GM12878 (cell line): ENCODE measurements around the gene THY1. TPM values are rescaled to one million over a fixed set of nuclear protein-coding genes. Genes with fewer than 3 reads are reported as not detected.
"Not testable (repeated sequence)": the region's sequence is repeated elsewhere in the genome, so short reads cannot be mapped to it uniquely, and the experiment has no call there.

Experiments
- ATAC-seq: fragments of 200-7000 bp; cut with Tn5 transposase; 3 replicates; pipeline ENCODE4 v1.9.1; 2020; ENCODE audit warnings: mild to moderate bottlenecking, moderate library complexity
- BruUV-seq: library from RNA; stranded (reverse); fragments of 400-500 nt; replicated peaks from 2 replicates; lab custom pipeline; 2021; lab: Mats Ljungman, UMichigan
- CTCF ChIA-PET: fragments of 300-600 bp; sonication (Branson Sonifier 250); formaldehyde crosslinking; extraction: SDS; loops from one replicate; lab custom pipeline; 2021; ENCODE audit warnings: inconsistent platforms; lab: Yijun Ruan, JAX
- POLR2A ChIA-PET: fragments of 350-600 bp; formaldehyde crosslinking; extraction: SDS; loops from one replicate; lab custom pipeline; 2021; ENCODE audit warnings: inconsistent platforms; lab: Charles Lee
- RAD21 ChIA-PET: fragments of 300-600 bp; sonication (Branson Sonifier 250); formaldehyde crosslinking; loops from one replicate; lab custom pipeline; 2023; ENCODE audit warnings: antibody characterized with exemption; ENCODE audit not compliant: unreplicated experiment; lab: Charles Lee
- SMC1A ChIA-PET: fragments of 300-600 bp; sonication (Branson Sonifier 250); formaldehyde crosslinking; loops from one replicate; lab custom pipeline; 2023; ENCODE audit not compliant: unreplicated experiment, uncharacterized antibody; lab: Charles Lee
- DNase-seq: peaks from one replicate; pipeline ENCODE4 v3.0.0-alpha.2; 2011; ENCODE audit warnings: low read depth, low spot score
- FAIRE-seq: peaks from 3 replicates; lab custom pipeline; 2011; peaks lifted over from hg19 to GRCh38; lab: Jason Lieb, UNC
- H2AFZ ChIP-seq: 2 replicates; pipeline ENCODE4 v1.6.0; 2011; ENCODE audit warnings: low read depth, low read length, control low read depth; ENCODE audit not compliant: control insufficient read depth
- H3K27ac ChIP-seq: 2 replicates; pipeline ENCODE4 v1.5.1; 2011; ENCODE audit warnings: control low read depth; ENCODE audit not compliant: control insufficient read depth, insufficient read depth
- H3K27me3 ChIP-seq, 2 experiments: replicated peaks in 1 of 2; 2 replicates each; pipeline versions ENCODE4 v1.6.0 to v1.6.1; 2011; ENCODE audit warnings: low read length in 1 of 2; ENCODE audit not compliant: control insufficient read depth in 2 of 2, insufficient read depth in 2 of 2
- H3K36me3 ChIP-seq, 2 experiments: 2 replicates each; pipeline ENCODE4 v1.5.1; 2011; ENCODE audit warnings: low read length in 1 of 2; ENCODE audit not compliant: control insufficient read depth in 2 of 2, insufficient read depth in 2 of 2
- H3K4me1 ChIP-seq: 2 replicates; pipeline ENCODE4 v1.6.1; 2011; ENCODE audit warnings: mild to moderate bottlenecking, low read length, moderate library complexity, mixed read lengths; ENCODE audit not compliant: control insufficient read depth, insufficient read depth
- H3K4me2 ChIP-seq: 2 replicates; pipeline ENCODE4 v1.6.0; 2011; ENCODE audit warnings: control low read depth; ENCODE audit not compliant: control insufficient read depth, insufficient read depth
- H3K4me3 ChIP-seq: fragments of 200-600 bp; sonication (generic); 2 replicates; pipeline ENCODE4 v1.5.1; 2016
- H3K79me2 ChIP-seq: 2 replicates; pipeline ENCODE4 v1.6.0; 2011; ENCODE audit warnings: low read length; ENCODE audit not compliant: control insufficient read depth, insufficient read depth
- H3K9ac ChIP-seq: 2 replicates; pipeline ENCODE4 v1.8.0; 2011; ENCODE audit warnings: low read length, control low read depth, mixed read lengths; ENCODE audit not compliant: control insufficient read depth, insufficient read depth
- H3K9me3 ChIP-seq: replicated peaks from 3 replicates; pipeline ENCODE4 v1.5.1; 2011; ENCODE audit warnings: mild to moderate bottlenecking, low read length; ENCODE audit not compliant: control insufficient read depth, insufficient read depth
- H4K20me1 ChIP-seq: 2 replicates; pipeline ENCODE4 v1.6.0; 2011; ENCODE audit not compliant: control insufficient read depth, insufficient read depth
- WGBS: methylation state at CpG from one replicate; pipeline ENCODE4 v1.1.6; 2016; ENCODE audit warnings: low lambda C conversion rate; ENCODE audit not compliant: insufficient replicate concordance, insufficient coverage; ENCODE audit errors: missing lambda C conversion rate; 5-methylcytosine and 5-hydroxymethylcytosine counted together
- in situ Hi-C: fragments of 300-500 bp; cut with MboI; formaldehyde crosslinking; loops from 9 replicates; pipeline ENCODE4 v1.14.3; 2018; ENCODE audit warnings: mixed read lengths
- intact Hi-C: fragments of 100-400 bp; cut with micrococcal nuclease; formaldehyde crosslinking; loops from one replicate; pipeline ENCODE4 v1.14.2; 2022; ENCODE audit not compliant: unreplicated experiment
- polyA plus RNA-seq, 11 experiments: library from polyadenylated mRNA; depleted of rRNA in 4 of 11; unstranded in 6 of 11; stranded (reverse) in 5 of 11; fragments of >200 nt; fragmentation: Nextera tagmentation in 4 of 11; fragmentation: Illumina TruSeq in 1 of 11; extraction: Ambion mirVana in 4 of 11; extraction: Trizol in 1 of 11; gene quantifications; 1 replicate in 1 of 11; 2 replicates in 10 of 11; pipeline versions ENCODE4 v1.2.1 to v1.2.3, GENCODE V29; 2011 to 2016; ENCODE audit warnings: inconsistent platforms in 2 of 11, missing spikeins in 2 of 11, low read depth in 1 of 11
- total RNA-seq, 4 experiments: library from RNA; depleted of rRNA in 3 of 4; stranded (reverse); fragments of >200 nt in 3 of 4; fragmentation: Illumina TruSeq in 1 of 4; extraction: Trizol in 1 of 4; gene quantifications; 2 replicates each; pipeline versions ENCODE4 v1.2.1 to v1.2.3, GENCODE V29; 2013 to 2021

Gene THY1
- total and polyA plus RNA-seq, 10 of the 15 experiments (the other 5 are each of a cell fraction or from before 2014, with no cell fraction given): 0.86 to 20.1 (median 3.2) TPM

DNA sequence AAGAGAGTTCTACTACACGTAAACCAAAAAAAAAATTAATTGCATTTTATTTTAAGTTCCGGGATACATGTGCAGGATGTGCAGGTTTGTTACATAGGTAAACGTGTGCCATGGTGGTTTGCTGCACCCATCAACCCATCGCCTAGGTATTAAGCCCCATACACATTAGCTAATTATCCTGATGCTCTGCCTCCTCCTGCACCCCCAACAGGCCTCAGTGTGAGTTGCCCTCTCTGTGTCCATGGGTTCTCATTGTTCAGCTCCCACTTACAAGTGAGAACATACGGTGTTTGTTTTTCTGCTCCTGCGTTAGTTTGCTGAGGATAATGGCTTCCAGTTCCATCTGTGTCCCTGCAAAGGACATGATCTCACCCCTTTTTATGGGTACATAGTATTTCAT lies 32.7 kb upstream of the THY1 start:
- POLR2A ChIA-PET, intact Hi-C loops: not testable (repeated sequence)
- WGBS: 30% methylated on average over 6 of the region's 6 CpGs

DNA sequence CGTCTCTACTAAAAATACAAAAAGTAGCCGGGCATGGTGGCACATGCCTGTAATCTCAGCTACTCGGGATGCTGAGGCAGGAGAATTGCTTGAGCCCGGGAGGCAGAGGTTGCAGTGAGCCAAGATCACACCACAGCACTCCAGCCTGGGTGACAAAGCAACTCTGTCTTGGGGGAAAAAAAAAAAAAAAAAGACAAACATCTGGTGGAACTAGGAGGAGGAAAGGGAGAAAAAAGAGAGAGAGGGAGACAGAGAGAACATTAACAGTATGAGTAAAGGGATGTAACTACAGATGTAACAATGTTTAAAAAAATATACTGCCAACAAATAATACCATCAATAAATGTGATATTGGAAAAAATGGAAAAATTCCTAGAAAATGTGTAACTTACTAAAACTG lies 32.3 kb upstream of the THY1 start:
- H3K27me3 ChIP-seq, POLR2A ChIA-PET, H3K4me2 ChIP-seq, RAD21 ChIA-PET, FAIRE-seq, H3K4me1 ChIP-seq, H3K36me3 ChIP-seq, SMC1A ChIA-PET, ATAC-seq, H3K9me3 ChIP-seq, H3K9ac ChIP-seq, BruUV-seq, H3K4me3 ChIP-seq, H4K20me1 ChIP-seq, H3K79me2 ChIP-seq, DNase-seq, CTCF ChIA-PET, H3K27ac ChIP-seq, in situ Hi-C loops, intact Hi-C loops, H2AFZ ChIP-seq: not testable (repeated sequence)
- 3% methylated on average over 4 of the region's 4 CpGs for WGBS

More for the DNA sequence above, 32.7 kb upstream of the THY1 start:
- RAD21 ChIA-PET, H3K4me1 ChIP-seq, ATAC-seq, in situ Hi-C loops, CTCF ChIA-PET, H3K4me2 ChIP-seq, FAIRE-seq, DNase-seq, H3K27me3 ChIP-seq, H3K9ac ChIP-seq, H3K9me3 ChIP-seq, H3K79me2 ChIP-seq, H3K36me3 ChIP-seq, H4K20me1 ChIP-seq, SMC1A ChIA-PET, H3K27ac ChIP-seq, H2AFZ ChIP-seq, BruUV-seq, H3K4me3 ChIP-seq: not testable (repeated sequence)
